ENCODE data around the gene LRIG2. TPM values are rescaled to one million over a fixed set of nuclear protein-coding genes. Genes with fewer than 3 reads are reported as not detected.
"Not testable (repeated sequence)": the region's sequence is repeated elsewhere in the genome, so short reads cannot be mapped to it uniquely, and the experiment has no call there.

LRIG2 gene
- total RNA-seq, 1 donor from 2014 or later: 17.9 TPM

DNA sequence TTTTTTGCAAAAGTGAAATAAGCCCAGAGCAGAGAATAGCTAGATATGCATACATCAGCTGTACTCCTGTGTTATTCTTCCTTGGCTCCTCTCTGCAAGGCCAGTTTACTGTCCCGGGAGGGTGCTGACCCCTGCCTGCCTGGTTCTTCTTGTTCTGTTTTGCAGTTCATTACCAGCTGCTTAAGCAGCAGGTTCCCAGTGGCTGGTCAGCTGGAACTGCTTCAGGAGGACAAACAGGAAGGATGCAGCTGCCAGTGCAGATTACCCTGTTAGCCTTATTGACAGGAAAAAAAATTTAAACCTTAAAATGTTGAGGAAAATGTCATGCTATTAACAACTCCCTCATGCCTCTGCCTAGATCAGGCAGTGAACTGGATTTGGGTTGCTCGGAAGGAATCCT is 16.0 kb upstream of the LRIG2 start:
- Mint-ChIP-seq H3K36me3 (ENCODE audit: low read depth) (no peaks in the 10 kb centered on the region), H3K4me1 (peaks cover 35% of the 10 kb centered on the region), H3K27ac (ENCODE audit: unreplicated experiment) (no peak overlapping the region), H3K4me3 (no peak overlapping the region), H3K9me3 (no peaks in the 10 kb centered on the region), H3K27me3 (ENCODE audit: low read depth) (no peaks in the 10 kb centered on the region)
- TF ChIP-seq, protein P1, sequence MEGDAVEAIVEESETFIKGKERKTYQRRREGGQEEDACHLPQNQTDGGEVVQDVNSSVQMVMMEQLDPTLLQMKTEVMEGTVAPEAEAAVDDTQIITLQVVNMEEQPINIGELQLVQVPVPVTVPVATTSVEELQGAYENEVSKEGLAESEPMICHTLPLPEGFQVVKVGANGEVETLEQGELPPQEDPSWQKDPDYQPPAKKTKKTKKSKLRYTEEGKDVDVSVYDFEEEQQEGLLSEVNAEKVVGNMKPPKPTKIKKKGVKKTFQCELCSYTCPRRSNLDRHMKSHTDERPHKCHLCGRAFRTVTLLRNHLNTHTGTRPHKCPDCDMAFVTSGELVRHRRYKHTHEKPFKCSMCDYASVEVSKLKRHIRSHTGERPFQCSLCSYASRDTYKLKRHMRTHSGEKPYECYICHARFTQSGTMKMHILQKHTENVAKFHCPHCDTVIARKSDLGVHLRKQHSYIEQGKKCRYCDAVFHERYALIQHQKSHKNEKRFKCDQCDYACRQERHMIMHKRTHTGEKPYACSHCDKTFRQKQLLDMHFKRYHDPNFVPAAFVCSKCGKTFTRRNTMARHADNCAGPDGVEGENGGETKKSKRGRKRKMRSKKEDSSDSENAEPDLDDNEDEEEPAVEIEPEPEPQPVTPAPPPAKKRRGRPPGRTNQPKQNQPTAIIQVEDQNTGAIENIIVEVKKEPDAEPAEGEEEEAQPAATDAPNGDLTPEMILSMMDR (conservative IDR thresholded peaks at IDR 0.05): no peak
- DNase-seq (ENCODE audit: low read depth, low spot score): no peak

DNA sequence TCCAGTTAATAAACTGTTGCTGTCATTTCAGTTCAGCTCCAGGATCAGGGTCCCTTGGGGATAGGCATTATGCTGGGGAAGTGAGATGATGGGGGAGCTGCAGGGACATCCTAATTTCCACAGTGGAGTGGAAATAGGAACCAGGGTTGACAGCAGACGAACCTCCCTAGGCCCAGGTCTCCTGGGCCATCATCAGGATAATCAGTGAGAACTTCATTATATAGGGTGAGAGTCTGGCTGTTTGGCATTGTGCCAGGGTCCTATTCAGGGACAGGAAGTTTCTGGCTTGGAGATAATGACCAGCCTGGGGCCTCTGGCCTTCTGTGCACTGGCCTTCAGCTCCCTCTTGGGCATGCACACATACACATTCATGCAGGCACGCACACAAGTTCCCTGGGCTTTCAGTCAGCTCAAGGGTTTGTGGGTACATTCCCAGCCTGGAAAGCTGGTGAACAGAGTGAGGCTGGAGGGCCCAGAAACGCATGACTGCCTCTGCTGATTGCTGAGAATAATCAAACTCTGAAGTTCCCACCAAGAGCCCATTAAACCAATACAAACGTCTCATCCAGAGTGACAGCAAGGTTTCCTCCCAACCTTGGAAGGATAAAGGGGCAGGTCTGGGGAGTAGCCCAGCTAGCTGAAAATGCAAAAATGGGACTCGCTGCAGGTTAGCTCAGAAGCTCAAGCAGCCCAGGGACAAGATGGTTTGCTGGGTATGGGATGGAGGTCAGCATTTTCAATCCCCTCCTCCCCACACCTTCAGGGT is 13.9 kb upstream of the LRIG2 start:
- Mint-ChIP-seq H3K36me3 (ENCODE audit: low read depth) (peaks cover under 1% of the 10 kb centered on the region), H3K4me1 (peaks cover 27% of the 10 kb centered on the region), H3K27ac (ENCODE audit: unreplicated experiment) (peak overlapping the region; percentile 91), H3K9me3 (no peaks in the 10 kb centered on the region), H3K27me3 (ENCODE audit: low read depth) (no peaks in the 10 kb centered on the region), H3K4me3 (no peak overlapping the region)
- no peak for DNase-seq (ENCODE audit: low read depth, low spot score)
- TF ChIP-seq, protein P1 (conservative IDR thresholded peaks at IDR 0.05): no peak

DNA sequence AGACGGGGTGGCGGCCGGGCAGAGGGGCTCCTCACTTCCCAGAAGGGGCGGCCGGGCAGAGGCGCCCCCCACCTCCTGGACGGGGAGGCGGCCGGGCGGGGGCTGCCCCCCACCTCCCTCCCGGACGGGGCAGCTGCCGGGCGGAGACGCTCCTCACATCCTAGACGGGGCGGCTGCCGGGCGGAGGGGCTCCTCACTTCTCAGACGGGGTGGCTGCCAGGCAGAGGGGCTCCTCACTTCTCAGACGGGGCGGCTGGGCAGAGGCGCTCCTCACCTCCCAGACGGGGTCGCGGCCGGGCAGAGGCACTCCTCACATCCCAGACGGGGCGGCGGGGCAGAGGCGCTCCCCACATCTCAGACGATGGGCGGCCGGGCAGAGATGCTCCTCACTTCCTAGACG is 9.5 kb upstream of the LRIG2 start:
- not testable (repeated sequence) for H3K27ac Mint-ChIP-seq (ENCODE audit: unreplicated experiment)

DNA sequence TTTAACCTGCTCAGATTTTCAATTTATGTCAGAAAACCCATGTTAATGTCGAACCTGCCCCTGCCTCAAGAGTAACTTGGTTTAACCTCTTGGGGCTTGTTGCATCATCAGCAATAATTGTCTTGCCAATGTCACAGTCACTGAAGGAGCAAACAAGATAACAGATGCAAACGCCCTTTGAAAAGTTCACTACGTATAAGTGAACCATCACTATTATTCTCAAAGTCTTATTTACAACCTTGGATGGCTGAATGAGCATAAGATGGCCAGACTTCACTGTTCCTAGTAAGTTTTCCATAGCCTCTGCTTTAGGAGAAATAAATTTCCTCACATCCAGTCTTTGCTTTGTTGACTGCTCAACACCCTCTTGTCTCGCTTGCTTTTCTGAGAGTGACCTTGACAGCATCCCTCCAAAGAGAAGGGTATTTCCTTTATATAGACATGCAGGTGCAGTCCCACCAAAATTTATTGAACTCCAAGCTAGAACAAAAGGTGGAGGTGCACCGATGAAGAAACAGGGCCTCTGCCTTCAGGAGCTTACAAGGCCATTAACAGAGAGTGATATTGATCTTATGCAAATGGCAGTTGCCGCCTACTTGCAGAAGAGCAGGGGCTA is 749 bp upstream of the LRIG2 start:
- peaks cover 37% of the 10 kb centered on the region for H3K4me1 Mint-ChIP-seq
- TF ChIP-seq, protein P1 (conservative IDR thresholded peaks at IDR 0.05): no peak
- H3K27me3 Mint-ChIP-seq (ENCODE audit: low read depth): no peaks in the 10 kb centered on the region
- H3K9me3 Mint-ChIP-seq: no peaks in the 10 kb centered on the region
- peak overlapping the region; percentile 95 for H3K4me3 Mint-ChIP-seq
- peak overlapping the region; percentile 84 for H3K27ac Mint-ChIP-seq (ENCODE audit: unreplicated experiment)
- DNase-seq (ENCODE audit: low read depth, low spot score): no peak
- peaks cover 4% of the 10 kb centered on the region for H3K36me3 Mint-ChIP-seq (ENCODE audit: low read depth)

More for the DNA sequence above, 9.5 kb upstream of the LRIG2 start:
- peaks cover 18% of the 10 kb centered on the region for H3K4me1 Mint-ChIP-seq
- not testable (repeated sequence) for H3K36me3 Mint-ChIP-seq (ENCODE audit: low read depth); H3K4me3 Mint-ChIP-seq; H3K9me3 Mint-ChIP-seq; H3K27me3 Mint-ChIP-seq (ENCODE audit: low read depth); DNase-seq (ENCODE audit: low read depth, low spot score)

DNA sequence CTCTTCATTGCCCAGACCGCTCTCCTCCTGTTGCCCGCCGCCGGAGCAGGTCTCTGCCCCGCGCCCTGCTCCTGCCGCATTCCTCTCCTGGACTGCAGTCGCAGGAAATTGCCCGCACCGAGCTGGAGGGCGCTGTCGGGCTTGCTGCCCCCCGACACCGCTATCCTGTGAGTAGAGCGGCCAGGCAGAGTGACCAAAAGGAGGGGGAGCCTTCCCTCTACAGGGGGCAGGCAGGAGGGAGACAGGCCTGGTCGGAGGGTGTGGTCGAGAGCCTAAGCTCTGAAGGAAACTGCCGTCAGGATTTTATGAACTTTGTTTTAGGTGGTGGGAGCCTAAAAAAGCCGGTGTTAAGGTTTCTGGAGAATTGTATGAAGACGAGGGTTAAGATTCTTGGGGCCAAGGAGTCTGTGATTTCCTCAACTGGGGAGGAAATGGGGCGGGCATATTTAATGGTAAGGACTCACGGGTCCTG is 517 bp downstream of the LRIG2 start:
- peaks cover 32% of the 10 kb centered on the region for H3K4me1 Mint-ChIP-seq
- DNase-seq (ENCODE audit: low read depth, low spot score): no peak
- peak overlapping the region; percentile 95 for H3K4me3 Mint-ChIP-seq

More for the DNA sequence above, 517 bp downstream of the LRIG2 start:
- Mint-ChIP-seq H3K36me3 (ENCODE audit: low read depth) (peaks cover 6% of the 10 kb centered on the region), H3K27ac (ENCODE audit: unreplicated experiment) (peak overlapping the region; percentile 97), H3K9me3 (no peaks in the 10 kb centered on the region), H3K27me3 (ENCODE audit: low read depth) (no peaks in the 10 kb centered on the region)
- TF ChIP-seq, protein P1 (conservative IDR thresholded peaks at IDR 0.05): peak; percentile 37
